ENCODE results near the gene SPTLC1.

- TF ChIP-seq CTCF (IDR thresholded peaks at IDR 0.05), result no peak
- no peak for TF ChIP-seq POLR2A (IDR thresholded peaks at IDR 0.05)
Measured at GRCh38 chr9:92030367-92030766, 84.8 kb downstream of the SPTLC1 start.

All from testis (tissue), 2 donors.